Measurements from ENCODE around the gene AKAP9.

- no peak for TF ChIP-seq CTCF (IDR thresholded peaks at IDR 0.05; ENCODE audit: low read depth, low read length, poor library complexity, severe bottlenecking)
- no peak for TF ChIP-seq EZH2phosphoT487 (IDR thresholded peaks at IDR 0.05; ENCODE audit: borderline replicate concordance, low read length)
Observed at GRCh38 chr7:92150450-92151017, 209.9 kb downstream of the AKAP9 start.
